ENCODE measurements around the gene RAB10. TPM values are rescaled to one million over a fixed set of nuclear protein-coding genes. Genes with fewer than 3 reads are reported as not detected.
"Not testable (repeated sequence)": the region's sequence is repeated elsewhere in the genome, so short reads cannot be mapped to it uniquely, and the experiment has no call there.

Gene RAB10
- total and polyA plus RNA-seq, 2 experiments from 2014 or later = 100 to 122 TPM

GRCh38 chr2:26077291-26077690 is 43.4 kb downstream of the RAB10 start:
- TF ChIP-seq EZH2 (IDR thresholded peaks at IDR 0.05; ENCODE audit: borderline replicate concordance) (no peak), EZH2phosphoT487 (IDR thresholded peaks at IDR 0.05; ENCODE audit: low read depth, severe bottlenecking, unreplicated experiment) (no peak), CTCF (IDR thresholded peaks at IDR 0.05; ENCODE audit: poor library complexity) (no peak)
- H3K27me3 ChIP-seq = no peaks in the 10 kb centered on the region
- no peaks in the 10 kb centered on the region for H3K36me3 ChIP-seq (replicated peaks; ENCODE audit: insufficient read depth, low read depth)
- H3K4me3 ChIP-seq = no peak overlapping the region
- no peaks in the 10 kb centered on the region for H3K9me2 ChIP-seq (replicated peaks; ENCODE audit: insufficient read depth)
- WGBS (ENCODE audit: low lambda C conversion rate, missing lambda C conversion rate) = 87% methylated on average over 2 of the region's 2 CpGs
- H3K9me3 ChIP-seq (ENCODE audit: low read depth) = peaks cover 2% of the 10 kb centered on the region
- H3K4me2 ChIP-seq = no peak overlapping the region
- peaks cover 100% of the 10 kb centered on the region for H3K79me2 ChIP-seq
- H4K20me1 ChIP-seq (ENCODE audit: insufficient read depth, poor library complexity, severe bottlenecking) = peaks cover 59% of the 10 kb centered on the region
- H3K4me1 ChIP-seq (ENCODE audit: insufficient read depth) = peaks cover 22% of the 10 kb centered on the region
- no peak for DNase-seq (ENCODE audit: low spot score)
- no peak overlapping the region for H3K27ac ChIP-seq
- no peak overlapping the region for H2AFZ ChIP-seq

- Histone ChIP-seq H3K27ac (no peak overlapping the region), H3K27me3 (no peaks in the 10 kb centered on the region), H3K9me2 (replicated peaks; ENCODE audit: insufficient read depth) (no peaks in the 10 kb centered on the region), H3K79me2 (peaks cover 100% of the 10 kb centered on the region), H3K4me1 (ENCODE audit: insufficient read depth) (peaks cover 17% of the 10 kb centered on the region), H3K36me3 (replicated peaks; ENCODE audit: insufficient read depth, low read depth) (no peaks in the 10 kb centered on the region), H3K9me3 (ENCODE audit: low read depth) (peaks cover 4% of the 10 kb centered on the region), H2AFZ (no peak overlapping the region), H3K4me2 (no peak overlapping the region), H3K4me3 (no peak overlapping the region), H4K20me1 (ENCODE audit: insufficient read depth, poor library complexity, severe bottlenecking) (peaks cover 53% of the 10 kb centered on the region)
- DNase-seq (ENCODE audit: low spot score) = no peak
- TF ChIP-seq EZH2phosphoT487 (IDR thresholded peaks at IDR 0.05; ENCODE audit: low read depth, severe bottlenecking, unreplicated experiment) = no peak
- no peak for TF ChIP-seq CTCF (IDR thresholded peaks at IDR 0.05; ENCODE audit: poor library complexity)
- no peak for TF ChIP-seq EZH2 (IDR thresholded peaks at IDR 0.05; ENCODE audit: borderline replicate concordance)
- 95% methylated on average over 3 of the region's 3 CpGs for WGBS (ENCODE audit: low lambda C conversion rate, missing lambda C conversion rate)
These were observed 45.1 kb downstream of the RAB10 start for GRCh38 chr2:26078939-26079338.

- Histone ChIP-seq H3K9me3 (ENCODE audit: low read depth) (peaks cover 4% of the 10 kb centered on the region), H3K4me1 (ENCODE audit: insufficient read depth) (peaks cover 3% of the 10 kb centered on the region), H3K9me2 (replicated peaks; ENCODE audit: insufficient read depth) (no peaks in the 10 kb centered on the region), H3K4me2 (no peak overlapping the region), H3K79me2 (peaks cover 97% of the 10 kb centered on the region), H3K4me3 (no peak overlapping the region), H3K36me3 (replicated peaks; ENCODE audit: insufficient read depth, low read depth) (no peaks in the 10 kb centered on the region), H4K20me1 (ENCODE audit: insufficient read depth, poor library complexity, severe bottlenecking) (peaks cover 40% of the 10 kb centered on the region), H3K27ac (no peak overlapping the region), H3K27me3 (no peaks in the 10 kb centered on the region), H2AFZ (no peak overlapping the region)
- DNase-seq (ENCODE audit: low spot score) = no peak
- 93% methylated on average over 1 of the region's 1 CpG for WGBS (ENCODE audit: low lambda C conversion rate, missing lambda C conversion rate)
- no peak for TF ChIP-seq EZH2phosphoT487 (IDR thresholded peaks at IDR 0.05; ENCODE audit: low read depth, severe bottlenecking, unreplicated experiment)
- no peak for TF ChIP-seq CTCF (IDR thresholded peaks at IDR 0.05; ENCODE audit: poor library complexity)
- TF ChIP-seq EZH2 (IDR thresholded peaks at IDR 0.05; ENCODE audit: borderline replicate concordance) = no peak
These were observed 46.5 kb downstream of the RAB10 start for GRCh38 chr2:26080356-26080755.

GRCh38 chr2:26080925-26081324 is 47.0 kb downstream of the RAB10 start:
- not testable (repeated sequence) for DNase-seq (ENCODE audit: low spot score); H3K4me1 ChIP-seq (ENCODE audit: insufficient read depth); H3K27ac ChIP-seq; H3K4me3 ChIP-seq; H2AFZ ChIP-seq; H3K27me3 ChIP-seq; H3K9me2 ChIP-seq (replicated peaks; ENCODE audit: insufficient read depth); H3K9me3 ChIP-seq (ENCODE audit: low read depth); H3K4me2 ChIP-seq; H3K36me3 ChIP-seq (replicated peaks; ENCODE audit: insufficient read depth, low read depth)
- 100% methylated on average over 3 of the region's 3 CpGs for WGBS (ENCODE audit: low lambda C conversion rate, missing lambda C conversion rate)
- Histone ChIP-seq H4K20me1 (ENCODE audit: insufficient read depth, poor library complexity, severe bottlenecking) (peaks cover 34% of the 10 kb centered on the region), H3K79me2 (peaks cover 96% of the 10 kb centered on the region)

All from hepatocyte (in vitro differentiated cells).